Bronchial epithelial cell (primary cell): ENCODE results near the gene TXK. TPM values are rescaled to one million over a fixed set of nuclear protein-coding genes. Genes with fewer than 3 reads are reported as not detected.

ENCODE experiments used
- DNase-seq: peaks from one replicate; pipeline ENCODE4 v3.0.0-alpha.2; 2010; ENCODE audit warnings: low read depth
- FAIRE-seq: peaks from 2 replicates; lab custom pipeline; 2011; peaks lifted over from hg19 to GRCh38; lab: Jason Lieb, UNC
- H3K27me3 ChIP-seq: 2 replicates; pipeline ENCODE4 v1.5.1; 2011; ENCODE audit warnings: low read length; ENCODE audit not compliant: control insufficient read depth, insufficient read depth
- H3K36me3 ChIP-seq: 2 replicates; pipeline ENCODE4 v1.5.1; 2011; ENCODE audit warnings: low read length; ENCODE audit not compliant: control insufficient read depth, insufficient read depth
- H3K4me3 ChIP-seq: 2 replicates; pipeline ENCODE4 v1.5.1; 2011; ENCODE audit warnings: mild to moderate bottlenecking, low read depth, low read length, control low read depth
- total RNA-seq: library from RNA; depleted of rRNA; stranded (reverse); fragments of >200 nt; gene quantifications from 2 replicates; pipeline ENCODE4 v1.2.1, GENCODE V29; 2014
- TF ChIP-seq, protein P1 (sequence below): IDR thresholded peaks from 2 replicates; pipeline ENCODE4 v1.5.1; 2011; ENCODE audit warnings: mild to moderate bottlenecking, moderate library complexity, low read length, control low read depth, inconsistent platforms; ENCODE audit not compliant: insufficient read depth, severe bottlenecking

Gene TXK
- total RNA-seq, 1 donor from 2014 or later = under 0.01 TPM

DNA sequence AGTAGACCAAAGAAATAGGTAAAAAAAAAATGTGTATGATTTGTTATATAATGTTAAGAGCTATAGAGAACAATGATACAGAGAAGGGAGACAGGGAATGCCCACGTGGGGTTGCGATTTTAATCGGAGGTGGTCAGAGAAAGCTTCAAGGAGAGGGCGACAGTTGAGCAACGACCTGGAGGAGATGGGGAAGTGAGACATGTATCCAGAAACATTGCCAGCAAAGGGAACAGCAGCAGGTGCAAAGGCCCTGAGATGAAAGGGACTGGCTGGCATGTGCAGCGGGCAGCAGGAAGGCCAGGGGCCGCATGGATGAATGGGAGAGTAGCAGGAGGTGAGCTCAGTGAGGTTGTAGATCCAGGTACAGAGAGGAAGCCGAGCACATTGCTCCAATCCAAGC lies 84.6 kb downstream of the TXK start:
- DNase-seq (no peak), FAIRE-seq (no peak)
- H3K27me3 ChIP-seq = no peaks in the 10 kb centered on the region
- H3K4me3 ChIP-seq = no peak overlapping the region
- TF ChIP-seq, protein P1, sequence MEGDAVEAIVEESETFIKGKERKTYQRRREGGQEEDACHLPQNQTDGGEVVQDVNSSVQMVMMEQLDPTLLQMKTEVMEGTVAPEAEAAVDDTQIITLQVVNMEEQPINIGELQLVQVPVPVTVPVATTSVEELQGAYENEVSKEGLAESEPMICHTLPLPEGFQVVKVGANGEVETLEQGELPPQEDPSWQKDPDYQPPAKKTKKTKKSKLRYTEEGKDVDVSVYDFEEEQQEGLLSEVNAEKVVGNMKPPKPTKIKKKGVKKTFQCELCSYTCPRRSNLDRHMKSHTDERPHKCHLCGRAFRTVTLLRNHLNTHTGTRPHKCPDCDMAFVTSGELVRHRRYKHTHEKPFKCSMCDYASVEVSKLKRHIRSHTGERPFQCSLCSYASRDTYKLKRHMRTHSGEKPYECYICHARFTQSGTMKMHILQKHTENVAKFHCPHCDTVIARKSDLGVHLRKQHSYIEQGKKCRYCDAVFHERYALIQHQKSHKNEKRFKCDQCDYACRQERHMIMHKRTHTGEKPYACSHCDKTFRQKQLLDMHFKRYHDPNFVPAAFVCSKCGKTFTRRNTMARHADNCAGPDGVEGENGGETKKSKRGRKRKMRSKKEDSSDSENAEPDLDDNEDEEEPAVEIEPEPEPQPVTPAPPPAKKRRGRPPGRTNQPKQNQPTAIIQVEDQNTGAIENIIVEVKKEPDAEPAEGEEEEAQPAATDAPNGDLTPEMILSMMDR = no peak
- no peaks in the 10 kb centered on the region for H3K36me3 ChIP-seq

- Histone ChIP-seq H3K36me3 (no peaks in the 10 kb centered on the region), H3K4me3 (no peak overlapping the region), H3K27me3 (no peaks in the 10 kb centered on the region)
- no peak for FAIRE-seq
- no peak for DNase-seq
- TF ChIP-seq, protein P1 = no peak
Measured at GRCh38 chr4:48047896-48048295, 86.2 kb downstream of the TXK start.

DNA sequence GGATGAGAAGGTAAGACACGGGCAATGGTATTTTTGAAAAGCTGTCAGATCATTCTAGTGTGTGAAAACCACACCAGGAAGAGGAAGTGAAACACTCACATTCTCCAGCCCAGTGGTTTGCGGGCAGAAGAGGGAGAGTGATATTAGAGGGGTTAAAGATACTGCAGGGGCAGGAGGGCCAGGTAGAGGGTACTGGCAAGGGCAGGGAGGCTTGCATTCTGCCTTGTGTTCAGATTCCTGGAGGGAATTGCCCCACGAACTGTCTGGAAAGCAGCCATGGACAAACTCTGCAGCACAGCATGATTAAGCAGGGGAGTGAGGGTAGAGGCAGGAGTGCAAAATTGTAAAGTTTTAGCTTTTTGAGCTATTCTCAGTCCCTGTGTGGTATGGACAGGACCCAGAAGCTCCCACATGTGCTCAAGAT lies 86.6 kb downstream of the TXK start:
- Histone ChIP-seq H3K4me3 (no peak overlapping the region), H3K27me3 (no peaks in the 10 kb centered on the region), H3K36me3 (no peaks in the 10 kb centered on the region)
- TF ChIP-seq, protein P1 = no peak
- DNase-seq (no peak), FAIRE-seq (no peak)

DNA sequence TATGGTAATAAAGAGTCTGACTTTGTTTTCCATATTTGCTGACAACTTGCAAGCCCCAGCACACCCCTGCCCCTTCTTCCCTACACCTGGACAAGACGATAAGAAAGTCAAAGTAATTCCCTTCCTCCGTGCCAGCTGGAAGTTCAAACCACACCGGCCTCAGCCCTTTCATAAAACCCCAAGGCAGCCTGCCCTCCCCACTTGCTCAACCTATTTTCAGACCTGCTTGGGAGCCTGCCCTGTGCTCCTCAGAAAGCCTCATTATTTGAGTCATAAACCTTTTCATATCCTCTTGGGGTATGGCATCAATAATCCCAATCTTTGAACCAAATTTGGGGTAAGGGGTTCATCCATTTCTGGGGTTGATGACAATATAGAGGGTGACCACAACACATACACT lies 88.0 kb downstream of the TXK start:
- no peaks in the 10 kb centered on the region for H3K36me3 ChIP-seq
- no peaks in the 10 kb centered on the region for H3K27me3 ChIP-seq
- TF ChIP-seq, protein P1 = no peak
- FAIRE-seq = no peak
- DNase-seq = no peak
- no peak overlapping the region for H3K4me3 ChIP-seq

DNA sequence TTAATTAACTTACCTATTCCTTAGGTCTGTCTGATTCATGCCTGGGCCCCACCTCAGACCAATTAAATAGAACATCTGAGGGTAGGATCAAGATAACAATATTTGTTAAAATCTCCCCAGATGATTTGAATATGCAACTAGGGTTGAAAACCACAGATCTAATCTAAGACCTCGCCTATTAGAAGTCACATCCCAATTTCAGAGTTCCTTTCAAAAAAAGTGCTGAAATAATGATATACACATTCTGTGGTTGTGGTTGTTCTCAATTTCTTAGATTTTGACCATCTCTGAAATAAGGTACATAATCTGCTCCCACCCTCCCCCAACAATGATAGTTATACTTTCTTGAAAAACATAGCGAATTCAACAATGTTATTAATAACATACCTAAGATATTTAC lies 89.8 kb downstream of the TXK start:
- FAIRE-seq = no peak
- Histone ChIP-seq H3K4me3 (no peak overlapping the region), H3K27me3 (no peaks in the 10 kb centered on the region), H3K36me3 (no peaks in the 10 kb centered on the region)
- TF ChIP-seq, protein P1 = no peak
- DNase-seq = no peak

DNA sequence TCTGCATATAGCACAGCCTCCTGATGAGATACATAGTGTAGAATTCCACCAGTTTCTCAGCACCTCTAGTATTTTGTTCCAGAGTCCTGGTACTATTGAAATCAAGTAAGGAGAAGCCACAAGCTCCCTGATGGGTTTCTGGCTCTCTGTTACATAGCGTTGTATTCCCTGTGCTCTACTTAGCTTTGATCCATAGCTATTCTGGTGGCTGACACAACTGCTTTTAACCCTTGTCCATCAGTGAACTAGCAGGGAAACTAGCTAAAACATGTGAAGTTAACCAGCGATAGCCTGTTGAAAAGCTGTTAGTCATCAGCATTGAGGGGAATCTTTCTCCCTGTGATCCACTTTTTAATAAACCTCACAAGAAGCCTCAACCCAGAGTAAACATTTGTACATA lies 90.5 kb downstream of the TXK start:
- FAIRE-seq (no peak), DNase-seq (peak; percentile 12)
- TF ChIP-seq, protein P1 = no peak
- H3K4me3 ChIP-seq = no peak overlapping the region
- no peaks in the 10 kb centered on the region for H3K27me3 ChIP-seq
- H3K36me3 ChIP-seq = no peaks in the 10 kb centered on the region
